GM12891 (cell line): Measurements from ENCODE around the gene TSSC4.

Experiments
- POLR2AphosphoS5 ChIP-seq: IDR thresholded peaks from 2 replicates; pipeline ENCODE4 v1.6.1; 2011; ENCODE audit warnings: low read depth, low read length, control low read depth
- POU2F2 ChIP-seq: IDR thresholded peaks from 2 replicates; pipeline ENCODE4 v1.6.1; 2011; ENCODE audit warnings: low read depth, mild to moderate bottlenecking, control low read depth, low read length, moderate library complexity
- TAF1 ChIP-seq: IDR thresholded peaks from 2 replicates; pipeline ENCODE4 v1.6.1; 2011; ENCODE audit warnings: low read depth, low read length, control low read depth

- no peak for TF ChIP-seq POU2F2
- TF ChIP-seq TAF1 = no peak
- no peak for TF ChIP-seq POLR2AphosphoS5
These were observed 11.8 kb downstream of the TSSC4 start for GRCh38 chr11:2412323-2412722.
